ENCODE data around the gene C11orf68.

GRCh38 chr11:65880844-65881421 is 37.9 kb downstream of the C11orf68 start:
- TF ChIP-seq, protein P1, sequence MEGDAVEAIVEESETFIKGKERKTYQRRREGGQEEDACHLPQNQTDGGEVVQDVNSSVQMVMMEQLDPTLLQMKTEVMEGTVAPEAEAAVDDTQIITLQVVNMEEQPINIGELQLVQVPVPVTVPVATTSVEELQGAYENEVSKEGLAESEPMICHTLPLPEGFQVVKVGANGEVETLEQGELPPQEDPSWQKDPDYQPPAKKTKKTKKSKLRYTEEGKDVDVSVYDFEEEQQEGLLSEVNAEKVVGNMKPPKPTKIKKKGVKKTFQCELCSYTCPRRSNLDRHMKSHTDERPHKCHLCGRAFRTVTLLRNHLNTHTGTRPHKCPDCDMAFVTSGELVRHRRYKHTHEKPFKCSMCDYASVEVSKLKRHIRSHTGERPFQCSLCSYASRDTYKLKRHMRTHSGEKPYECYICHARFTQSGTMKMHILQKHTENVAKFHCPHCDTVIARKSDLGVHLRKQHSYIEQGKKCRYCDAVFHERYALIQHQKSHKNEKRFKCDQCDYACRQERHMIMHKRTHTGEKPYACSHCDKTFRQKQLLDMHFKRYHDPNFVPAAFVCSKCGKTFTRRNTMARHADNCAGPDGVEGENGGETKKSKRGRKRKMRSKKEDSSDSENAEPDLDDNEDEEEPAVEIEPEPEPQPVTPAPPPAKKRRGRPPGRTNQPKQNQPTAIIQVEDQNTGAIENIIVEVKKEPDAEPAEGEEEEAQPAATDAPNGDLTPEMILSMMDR (IDR thresholded peaks at IDR 0.05; ENCODE audit: insufficient read depth, low read depth, low read length), result no peak
- no peak for TF ChIP-seq EZH2 (IDR thresholded peaks at IDR 0.05; ENCODE audit: insufficient read depth, low read length)
